Tibial nerve (tissue), 4 donors: ENCODE results near the gene ARHGAP15. TPM values are rescaled to one million over a fixed set of nuclear protein-coding genes. Genes with fewer than 3 reads are reported as not detected.
A peak's percentile ranks its signal among the peaks of the same experiment; 100 is the strongest.

Source experiments
- DNase-seq, 2 donors: peaks; one replicate each; pipeline ENCODE4 v3.0.0-alpha.2; 2019; ENCODE audit warnings: low spot score in 2 of 2
- H3K27ac ChIP-seq, 4 donors: fragments of 200-600 bp; sonication (generic) in 3 of 4; one replicate each; pipeline ENCODE4 v1.5.1; 2017 to 2019; ENCODE audit warnings: mild to moderate bottlenecking in 1 of 4
- H3K27me3 ChIP-seq, 2 donors: fragments of 200-600 bp; sonication (generic) in 1 of 2; one replicate each; pipeline versions ENCODE4 v1.5.1 to v1.6.0; 2017 to 2019
- H3K36me3 ChIP-seq, 3 donors: fragments of 200-600 bp; sonication (generic); one replicate each; pipeline ENCODE4 v1.5.1; 2018 to 2019
- H3K4me1 ChIP-seq, 4 donors: fragments of 200-600 bp; sonication (generic) in 3 of 4; one replicate each; pipeline ENCODE4 v1.5.1; 2017 to 2019
- H3K4me3 ChIP-seq, 4 donors: fragments of 200-600 bp; sonication (generic) in 3 of 4; one replicate each; pipeline ENCODE4 v1.5.1; 2017 to 2019; ENCODE audit warnings: mild to moderate bottlenecking in 1 of 4, moderate library complexity in 1 of 4
- H3K9me3 ChIP-seq, 4 donors: fragments of 200-600 bp; sonication (generic) in 3 of 4; one replicate each; pipeline ENCODE4 v1.5.1; 2017 to 2019
- CTCF ChIP-seq, 5 experiments: fragments of 200-600 bp in 3 of 5; fragments of 450-650 bp in 2 of 5; sonication (generic) in 3 of 5; IDR thresholded peaks; one replicate each; pipeline ENCODE4 v1.5.1; 2016 to 2019; ENCODE audit warnings: antibody characterized with exemption in 5 of 5, mild to moderate bottlenecking in 3 of 5, moderate library complexity in 2 of 5
- EP300 ChIP-seq, 2 donors: sonication (generic); formaldehyde crosslinking; IDR thresholded peaks; one replicate each; pipeline ENCODE4 v1.6.1; 2017; ENCODE audit warnings: antibody characterized with exemption in 2 of 2, mild to moderate bottlenecking in 1 of 2
- POLR2A ChIP-seq, 2 donors: fragments of 450-650 bp; IDR thresholded peaks; one replicate each; pipeline ENCODE4 v1.6.1; 2017; ENCODE audit warnings: antibody characterized with exemption in 2 of 2, mild to moderate bottlenecking in 2 of 2, moderate library complexity in 2 of 2
- whole genome bisulfite sequencing, 2 donors: methylation state at CpG; one replicate each; pipeline ENCODE4 v1.1.5; 2018; 5-methylcytosine and 5-hydroxymethylcytosine counted together
- total RNA-seq, 4 donors: library from RNA; depleted of rRNA; stranded (reverse); fragments of >200 nt; gene quantifications; one replicate each; pipeline ENCODE4 v1.1.0, GENCODE V29; 2016

ARHGAP15 gene
- total RNA-seq, 4 donors from 2014 or later = 22.6 to 47.4 (median 35.9) TPM

- Histone ChIP-seq H3K4me3 (no peak overlapping the region), H3K4me1 (peaks cover 0 to 13% (median 0%) of the 10 kb centered on the region in 4 donors), H3K27me3 (no peaks in the 10 kb centered on the region), H3K27ac (no peak overlapping the region), H3K9me3 (no peaks in the 10 kb centered on the region), H3K36me3 (no peaks in the 10 kb centered on the region)
- WGBS, 2 donors = 93 to 98% methylated on average over 2 of the region's 2 CpGs
- no peak for DNase-seq
- no peak for TF ChIP-seq EP300 (IDR thresholded peaks at IDR 0.05)
- no peak for TF ChIP-seq CTCF (IDR thresholded peaks at IDR 0.05)
- TF ChIP-seq POLR2A (IDR thresholded peaks at IDR 0.05) = no peak
Observed at GRCh38 chr2:143394062-143394461, 264.8 kb downstream of the ARHGAP15 start.

- H3K27me3 ChIP-seq = no peaks in the 10 kb centered on the region
- no peaks in the 10 kb centered on the region for H3K9me3 ChIP-seq
- no peak for TF ChIP-seq CTCF (IDR thresholded peaks at IDR 0.05)
- TF ChIP-seq POLR2A (IDR thresholded peaks at IDR 0.05) = no peak
- H3K36me3 ChIP-seq = no peaks in the 10 kb centered on the region
- no peak for DNase-seq
- peak overlapping the region in 2 of 4 donors; percentile 1 to 10 for H3K4me3 ChIP-seq
- H3K4me1 ChIP-seq = peaks cover 0 to 15% (median 0%) of the 10 kb centered on the region in 4 donors
- 52 to 61% methylated on average over 3 of the region's 3 CpGs for WGBS, 2 donors
- H3K27ac ChIP-seq = no peak overlapping the region
Observed at GRCh38 chr2:143397884-143398614, 268.8 kb downstream of the ARHGAP15 start.

GRCh38 chr2:143398781-143399180 lies 269.6 kb downstream of the ARHGAP15 start:
- no peaks in the 10 kb centered on the region for H3K36me3 ChIP-seq
- 49 to 50% methylated on average over 2 of the region's 2 CpGs for WGBS, 2 donors
- H3K27me3 ChIP-seq = no peaks in the 10 kb centered on the region
- H3K9me3 ChIP-seq = no peaks in the 10 kb centered on the region
- DNase-seq = no peak
- peak overlapping the region in 1 of 4 donors; percentile 15 for H3K27ac ChIP-seq
- peaks cover 0 to 15% (median 0%) of the 10 kb centered on the region in 4 donors for H3K4me1 ChIP-seq
- peak overlapping the region in 1 of 4 donors; percentile 1 for H3K4me3 ChIP-seq
- TF ChIP-seq POLR2A (IDR thresholded peaks at IDR 0.05) (no peak), EP300 (IDR thresholded peaks at IDR 0.05) (no peak), CTCF (IDR thresholded peaks at IDR 0.05) (no peak)

GRCh38 chr2:143399631-143400069 lies 270.4 kb downstream of the ARHGAP15 start:
- H3K27me3 ChIP-seq = no peaks in the 10 kb centered on the region
- no peak overlapping the region for H3K27ac ChIP-seq
- WGBS, 2 donors = 63% methylated on average over 2 of the region's 2 CpGs
- peaks cover 0 to 15% (median 0%) of the 10 kb centered on the region in 4 donors for H3K4me1 ChIP-seq
- no peak for TF ChIP-seq POLR2A (IDR thresholded peaks at IDR 0.05)
- TF ChIP-seq EP300 (IDR thresholded peaks at IDR 0.05) = no peak
- no peak for TF ChIP-seq CTCF (IDR thresholded peaks at IDR 0.05)
- no peak for DNase-seq
- no peaks in the 10 kb centered on the region for H3K36me3 ChIP-seq
- H3K9me3 ChIP-seq = no peaks in the 10 kb centered on the region
- no peak overlapping the region for H3K4me3 ChIP-seq

- Histone ChIP-seq H3K9me3 (no peaks in the 10 kb centered on the region), H3K4me1 (peaks cover 0 to 15% (median 0%) of the 10 kb centered on the region in 4 donors), H3K27me3 (no peaks in the 10 kb centered on the region), H3K36me3 (no peaks in the 10 kb centered on the region), H3K27ac (no peak overlapping the region), H3K4me3 (no peak overlapping the region)
- TF ChIP-seq POLR2A (IDR thresholded peaks at IDR 0.05) (no peak), CTCF (IDR thresholded peaks at IDR 0.05) (no peak), EP300 (IDR thresholded peaks at IDR 0.05) (no peak)
- 87 to 88% methylated on average over 2 of the region's 2 CpGs for WGBS, 2 donors
- no peak for DNase-seq
Observed at GRCh38 chr2:143401861-143402260, 272.6 kb downstream of the ARHGAP15 start.
